B cell (primary cell): ENCODE results near the gene MAP6. TPM values are rescaled to one million over a fixed set of nuclear protein-coding genes. Genes with fewer than 3 reads are reported as not detected.
A peak's percentile ranks its signal among the peaks of the same experiment; 100 is the strongest.

ENCODE experiments used
- ATAC-seq: fragments of 200-7000 bp; cut with Tn5 transposase; one replicate; pipeline ENCODE4 v1.10.0; 2021; ENCODE audit warnings: low read depth, mild to moderate bottlenecking, moderate number of reproducible peaks, moderate library complexity
- CTCF ChIA-PET: fragments of 350-600 bp; sonication (Branson Sonifier 250); formaldehyde crosslinking; loops from one replicate; lab custom pipeline; 2021; ENCODE audit warnings: antibody characterized with exemption, inconsistent platforms; lab: Charles Lee
- POLR2A ChIA-PET: fragments of 350-600 bp; sonication (Branson Sonifier 250); formaldehyde crosslinking; loops from one replicate; lab custom pipeline; 2021; ENCODE audit warnings: antibody characterized with exemption; lab: Charles Lee
- DNase-seq: peaks from one replicate; pipeline ENCODE4 v3.0.0; 2013
- H2AFZ ChIP-seq: 2 replicates; pipeline ENCODE4 v1.6.1; 2012; ENCODE audit warnings: mild to moderate bottlenecking, low read depth, low read length; ENCODE audit not compliant: insufficient read depth, poor library complexity, severe bottlenecking
- H3K27ac ChIP-seq, 2 donors: 1 replicate in 1 of 2; 2 replicates in 1 of 2; pipeline ENCODE4 v1.5.1; 2012 to 2013; ENCODE audit warnings: low read length in 2 of 2, mild to moderate bottlenecking in 2 of 2, moderate library complexity in 1 of 2
- H3K27me3 ChIP-seq, 4 experiments: fragments of 200-600 bp in 1 of 4; sonication (generic) in 1 of 4; replicated peaks in 1 of 4; 1 replicate in 2 of 4; 2 replicates in 2 of 4; pipeline versions ENCODE4 v1.6.1 to v1.7.0; 2013 to 2016; ENCODE audit warnings: low read length in 3 of 4, mild to moderate bottlenecking in 2 of 4, mixed read lengths in 1 of 4, moderate library complexity in 1 of 4; ENCODE audit not compliant: insufficient read depth in 4 of 4, control insufficient read depth in 3 of 4; ENCODE audit errors: control extremely low read depth in 1 of 4
- H3K36me3 ChIP-seq, 2 experiments: replicated peaks in 1 of 2; 1 replicate in 1 of 2; 2 replicates in 1 of 2; pipeline versions ENCODE4 v1.6.1 to v1.7.1; 2013; ENCODE audit warnings: low read length in 1 of 2; ENCODE audit not compliant: insufficient read depth in 2 of 2, control insufficient read depth in 1 of 2; ENCODE audit errors: control extremely low read depth in 1 of 2, extremely low read depth in 1 of 2
- H3K4me1 ChIP-seq, 2 donors: fragments of 200-600 bp in 1 of 2; sonication (generic) in 1 of 2; 1 replicate in 1 of 2; 2 replicates in 1 of 2; pipeline versions ENCODE4 v1.5.1 to v1.6.1; 2013 to 2017; ENCODE audit warnings: low read length in 2 of 2; ENCODE audit not compliant: control insufficient read depth in 2 of 2, insufficient read depth in 2 of 2
- H3K4me2 ChIP-seq: replicated peaks from 2 replicates; pipeline ENCODE3; 2012; ENCODE audit warnings: mild to moderate bottlenecking, low read depth, low read length; ENCODE audit not compliant: poor library complexity, severe bottlenecking
- H3K4me3 ChIP-seq, 5 experiments: fragments of 200-600 bp in 1 of 5; sonication (generic) in 1 of 5; 1 replicate in 3 of 5; 2 replicates in 2 of 5; pipeline versions ENCODE4 v1.5.1 to v1.7.0; 2011 to 2016; ENCODE audit warnings: low read length in 4 of 5, mild to moderate bottlenecking in 4 of 5, low read depth in 2 of 5, control low read depth in 1 of 5, moderate library complexity in 1 of 5; ENCODE audit not compliant: insufficient read depth in 1 of 5; ENCODE audit errors: control extremely low read depth in 1 of 5, extremely low read depth in 1 of 5
- H3K79me2 ChIP-seq: fragments of 200-600 bp; sonication (generic); one replicate; pipeline ENCODE4 v1.6.0; 2016; ENCODE audit warnings: low read length; ENCODE audit not compliant: control insufficient read depth, insufficient read depth
- H3K9ac ChIP-seq: fragments of 200-600 bp; sonication (generic); 2 replicates; pipeline ENCODE4 v1.6.1; 2017; ENCODE audit warnings: mild to moderate bottlenecking, low read length, moderate library complexity
- H3K9me3 ChIP-seq, 3 donors: one replicate each; pipeline versions ENCODE4 v1.6.1 to v1.7.1; 2013; ENCODE audit warnings: low read length in 2 of 3; ENCODE audit not compliant: control insufficient read depth in 2 of 3, insufficient read depth in 1 of 3; ENCODE audit errors: control extremely low read depth in 1 of 3
- H4K20me1 ChIP-seq: 2 replicates; pipeline ENCODE4 v1.6.0; 2012; ENCODE audit warnings: mild to moderate bottlenecking, low read length; ENCODE audit not compliant: insufficient read depth, control insufficient read depth, poor library complexity, severe bottlenecking
- H3K27ac Mint-ChIP-seq: one replicate; pipeline ENCODE4 v1.8.0; 2021; ENCODE audit warnings: mixed read lengths
- H3K27me3 Mint-ChIP-seq: one replicate; pipeline ENCODE4 v1.8.0; 2021; ENCODE audit warnings: mixed read lengths
- H3K4me1 Mint-ChIP-seq: one replicate; pipeline ENCODE4 v1.8.0; 2021; ENCODE audit warnings: mixed read lengths
- H3K4me3 Mint-ChIP-seq: one replicate; pipeline ENCODE4 v1.8.0; 2021; ENCODE audit warnings: mixed read lengths
- H3K9me3 Mint-ChIP-seq: one replicate; pipeline ENCODE4 v1.8.0; 2022; ENCODE audit warnings: mixed read lengths; ENCODE audit not compliant: insufficient read depth
- CTCF ChIP-seq: fragments of 200-600 bp; IDR thresholded peaks from one replicate; pipeline ENCODE4 v1.8.0; 2022; ENCODE audit warnings: antibody characterized with exemption, mild to moderate bottlenecking
- EZH2 ChIP-seq: IDR thresholded peaks from 2 replicates; pipeline ENCODE4 v1.6.1; 2012; ENCODE audit warnings: borderline replicate concordance, low read depth, mild to moderate bottlenecking, moderate library complexity, low read length; ENCODE audit not compliant: insufficient read depth, poor library complexity, severe bottlenecking
- WGBS: methylation state at CpG from one replicate; pipeline ENCODE4 v1.1.5; 2013; ENCODE audit warnings: missing lambda C conversion rate; ENCODE audit not compliant: insufficient coverage; 5-methylcytosine and 5-hydroxymethylcytosine counted together
- intact Hi-C: fragments of 100-400 bp; cut with micrococcal nuclease; formaldehyde crosslinking; loops from one replicate; pipeline ENCODE4 v1.10.0; 2022
- polyA plus RNA-seq: library from polyadenylated mRNA; depleted of rRNA; stranded (reverse); fragments of >200 nt; gene quantifications from 2 replicates; pipeline ENCODE4 v1.2.3, GENCODE V29; 2012
- total RNA-seq, 2 donors: library from RNA; stranded (reverse); fragments of 120-200 nt in 1 of 2; gene quantifications; 1 replicate in 1 of 2; 2 replicates in 1 of 2; pipeline versions ENCODE4 v1.2.3 to v1.2.4, GENCODE V29; 2013 to 2022

The MAP6 gene
- total and polyA plus RNA-seq, 2 donors (not counting 1 experiment from before 2014, with no cell fraction given): 0.54 to 0.57 TPM

- no peaks in the 10 kb centered on the region for H3K36me3 ChIP-seq
- no peak overlapping the region for H3K9ac ChIP-seq
- Mint-ChIP-seq H3K4me3 (no peak overlapping the region), H3K9me3 (no peaks in the 10 kb centered on the region), H3K4me1 (peaks cover 13% of the 10 kb centered on the region), H3K27me3 (peaks cover 7% of the 10 kb centered on the region), H3K27ac (no peak overlapping the region)
- no peaks in the 10 kb centered on the region for H3K27me3 ChIP-seq
- TF ChIP-seq CTCF: no peak
- no peak for TF ChIP-seq EZH2
- H3K27ac ChIP-seq: no peak overlapping the region
- ChIA-PET CTCF (interaction anchor here (0.5 kb wide), 1 partner anchor 1234 kb away, joined by 5 read pairs; no protein-coding TSS in a partner anchor), POLR2A (no interaction called here)
- DNase-seq (no peak), ATAC-seq (no peak)
- 60% methylated on average over 1 of the region's 2 CpGs for WGBS
- peaks cover 13 to 20% of the 10 kb centered on the region in 2 donors for H3K4me1 ChIP-seq
- no peaks in the 10 kb centered on the region for H3K9me3 ChIP-seq
- H4K20me1 ChIP-seq: no peaks in the 10 kb centered on the region
- H3K4me3 ChIP-seq: no peak overlapping the region
- no peak overlapping the region for H3K4me2 ChIP-seq
- no peaks in the 10 kb centered on the region for H3K79me2 ChIP-seq
- H2AFZ ChIP-seq: no peak overlapping the region
- intact Hi-C loops: no loop called here
Measured at GRCh38 chr11:75593286-75593915, 75.4 kb downstream of the MAP6 start.

- peaks cover 13% of the 10 kb centered on the region for H3K4me1 Mint-ChIP-seq
- Histone ChIP-seq H3K36me3 (no peaks in the 10 kb centered on the region), H3K27me3 (no peaks in the 10 kb centered on the region), H3K4me3 (no peak overlapping the region), H3K9me3 (no peaks in the 10 kb centered on the region), H2AFZ (no peak overlapping the region), H3K4me2 (no peak overlapping the region), H3K79me2 (no peaks in the 10 kb centered on the region), H3K9ac (no peak overlapping the region), H4K20me1 (no peaks in the 10 kb centered on the region), H3K4me1 (peaks cover 13 to 20% of the 10 kb centered on the region in 2 donors), H3K27ac (no peak overlapping the region)
- POLR2A ChIA-PET: no interaction called here
- H3K27me3 Mint-ChIP-seq: peaks cover 7% of the 10 kb centered on the region
- DNase-seq (no peak), ATAC-seq (no peak)
- no peak overlapping the region for H3K4me3 Mint-ChIP-seq
- intact Hi-C loops: no loop called here
- H3K27ac Mint-ChIP-seq: peak overlapping the region; percentile 6
- no peaks in the 10 kb centered on the region for H3K9me3 Mint-ChIP-seq
- TF ChIP-seq EZH2 (no peak), CTCF (no peak)
- CTCF ChIA-PET: no interaction called here
- 30% methylated on average over 2 of the region's 2 CpGs for WGBS
Measured at GRCh38 chr11:75592715-75593114, 76.1 kb downstream of the MAP6 start.
